GM23338 (cell line): ENCODE results near the gene PHLDB2. TPM values are rescaled to one million over a fixed set of nuclear protein-coding genes. Genes with fewer than 3 reads are reported as not detected.

Experiments
- ATAC-seq: fragments of 200-7000 bp; cut with Tn5 transposase; 3 replicates; pipeline ENCODE4 v1.9.1; 2020
- DNase-seq: peaks from one replicate; pipeline ENCODE4 v3.0.0-alpha.2; 2015; ENCODE audit warnings: low spot score
- H2AFZ ChIP-seq: fragments of 200-600 bp; sonication (generic); 2 replicates; pipeline ENCODE4 v1.8.0; 2016; ENCODE audit warnings: antibody characterized with exemption, mild to moderate bottlenecking, moderate library complexity
- H3F3A ChIP-seq: fragments of 200-600 bp; sonication (generic); replicated peaks from 2 replicates; pipeline ENCODE4 v1.8.0; 2017; ENCODE audit warnings: antibody characterized with exemption, mixed run types, low read depth
- H3K27ac ChIP-seq: fragments of 200-600 bp; sonication (generic); 2 replicates; pipeline ENCODE4 v1.6.1; 2016; ENCODE audit warnings: low read depth
- H3K27me3 ChIP-seq: fragments of 200-600 bp; sonication (generic); 2 replicates; pipeline ENCODE4 v1.8.0; 2016; ENCODE audit warnings: mild to moderate bottlenecking, mixed run types, moderate library complexity; ENCODE audit not compliant: insufficient read depth
- H3K36me3 ChIP-seq: fragments of 200-600 bp; sonication (generic); 2 replicates; pipeline ENCODE4 v1.8.0; 2016; ENCODE audit warnings: mild to moderate bottlenecking; ENCODE audit not compliant: insufficient read depth
- H3K4me1 ChIP-seq: fragments of 200-600 bp; sonication (generic); 2 replicates; pipeline ENCODE4 v1.8.0; 2016; ENCODE audit warnings: mild to moderate bottlenecking, moderate library complexity; ENCODE audit not compliant: insufficient read depth
- H3K4me2 ChIP-seq: fragments of 200-600 bp; sonication (generic); 2 replicates; pipeline ENCODE4 v1.7.1; 2017; ENCODE audit warnings: mixed run types
- H3K4me3 ChIP-seq: fragments of 200-600 bp; sonication (generic); 2 replicates; pipeline ENCODE4 v1.6.1; 2016; ENCODE audit warnings: mixed run types
- H3K79me2 ChIP-seq: fragments of 200-600 bp; sonication (generic); replicated peaks from 2 replicates; pipeline ENCODE4 v1.8.0; 2017; ENCODE audit warnings: mild to moderate bottlenecking; ENCODE audit not compliant: insufficient read depth
- H3K9me2 ChIP-seq: fragments of 200-600 bp; sonication (generic); 2 replicates; pipeline ENCODE4 v1.8.0; 2017; ENCODE audit not compliant: insufficient read depth
- H4K20me1 ChIP-seq: fragments of 200-600 bp; sonication (generic); replicated peaks from 2 replicates; pipeline ENCODE4 v1.8.0; 2017; ENCODE audit warnings: mild to moderate bottlenecking; ENCODE audit not compliant: insufficient read depth
- H3K27ac Mint-ChIP-seq: 2 replicates; pipeline ENCODE4 v1.8.0; 2020; ENCODE audit warnings: inconsistent platforms, mild to moderate bottlenecking, moderate library complexity, mixed read lengths
- H3K27me3 Mint-ChIP-seq: 3 replicates; pipeline ENCODE4 v1.8.0; 2022; ENCODE audit warnings: low read depth, mild to moderate bottlenecking, moderate library complexity, mixed read lengths, inconsistent platforms; ENCODE audit not compliant: insufficient read depth, poor library complexity
- H3K36me3 Mint-ChIP-seq: 3 replicates; pipeline ENCODE4 v1.8.0; 2021; ENCODE audit warnings: low read depth, mild to moderate bottlenecking, inconsistent platforms, moderate library complexity, mixed read lengths
- H3K4me1 Mint-ChIP-seq: 3 replicates; pipeline ENCODE4 v1.8.0; 2020; ENCODE audit warnings: mild to moderate bottlenecking, inconsistent platforms, mixed read lengths
- H3K4me3 Mint-ChIP-seq: 3 replicates; pipeline ENCODE4 v1.8.0; 2021; ENCODE audit warnings: moderate library complexity, mild to moderate bottlenecking, inconsistent platforms, mixed read lengths
- H3K9me3 Mint-ChIP-seq: 3 replicates; pipeline ENCODE4 v1.8.0; 2020; ENCODE audit warnings: moderate library complexity, mild to moderate bottlenecking, inconsistent platforms, mixed read lengths
- CREB1 ChIP-seq: fragments of 250-450 bp; sonication (Bioruptor Pico); IDR thresholded peaks from 2 replicates; pipeline ENCODE4 v1.5.0; 2020; ENCODE audit warnings: low read depth, mild to moderate bottlenecking, moderate library complexity
- EZH2 ChIP-seq: fragments of 200-600 bp; sonication (generic); IDR thresholded peaks from one replicate; pipeline ENCODE4 v1.8.0; 2017; ENCODE audit warnings: antibody characterized with exemption, mild to moderate bottlenecking, low read depth; ENCODE audit not compliant: unreplicated experiment
- EZH2phosphoT487 ChIP-seq: fragments of 200-600 bp; sonication (generic); IDR thresholded peaks from one replicate; pipeline ENCODE4 v1.8.1; 2018; ENCODE audit warnings: antibody characterized with exemption; ENCODE audit not compliant: unreplicated experiment
- JUNB ChIP-seq: IDR thresholded peaks from one replicate; pipeline ENCODE4 v1.6.1; 2016; ENCODE audit warnings: antibody characterized with exemption; ENCODE audit not compliant: unreplicated experiment
- NANOG ChIP-seq: IDR thresholded peaks from 2 replicates; pipeline ENCODE4 v1.6.1; 2016; ENCODE audit warnings: antibody characterized with exemption, borderline replicate concordance
- POLR2AphosphoS5 ChIP-seq: IDR thresholded peaks from 2 replicates; pipeline ENCODE4 v1.6.1; 2016; ENCODE audit warnings: antibody characterized with exemption, low read depth
- STAT1 ChIP-seq: IDR thresholded peaks from one replicate; pipeline ENCODE4 v1.6.1; 2016; ENCODE audit warnings: antibody characterized with exemption; ENCODE audit not compliant: unreplicated experiment
- ZNF114 ChIP-seq: fragments of 250-450 bp; sonication (Bioruptor Pico); IDR thresholded peaks from 2 replicates; pipeline ENCODE4 v1.5.0; 2020; ENCODE audit warnings: mild to moderate bottlenecking, moderate library complexity
- ZNF331 ChIP-seq: fragments of 250-450 bp; sonication (Bioruptor Pico); IDR thresholded peaks from 2 replicates; pipeline ENCODE4 v1.5.0; 2020; ENCODE audit warnings: low read depth, mild to moderate bottlenecking, moderate library complexity
- polyA plus RNA-seq: library from polyadenylated mRNA; unstranded; fragments of >200 nt; fragmentation: Nextera tagmentation; extraction: Ambion mirVana; gene quantifications from 2 replicates; pipeline ENCODE4 v1.2.1, GENCODE V29; 2016
- total RNA-seq: library from RNA; depleted of rRNA; stranded (reverse); fragments of >200 nt; shearing (Covaris generic); gene quantifications from 2 replicates; pipeline ENCODE4 v1.2.3, GENCODE V29; 2014
- TF ChIP-seq, protein P1 (sequence below): fragments of 250-450 bp; sonication (Bioruptor Pico); IDR thresholded peaks from 2 replicates; pipeline ENCODE4 v1.5.0; 2020; ENCODE audit warnings: mild to moderate bottlenecking, moderate library complexity
- TF ChIP-seq, protein P2 (sequence below): IDR thresholded peaks from 2 replicates; pipeline ENCODE4 v1.6.1; 2016; ENCODE audit warnings: antibody characterized with exemption
- TF ChIP-seq, protein P3 (sequence below), 2 experiments: fragments of 200-600 bp in 1 of 2; sonication (generic) in 1 of 2; conservative IDR thresholded peaks; 2 replicates each; pipeline versions ENCODE4 v1.5.1 to v1.6.1; 2016 to 2017; ENCODE audit warnings: antibody characterized with exemption in 2 of 2, low read depth in 2 of 2, mild to moderate bottlenecking in 2 of 2, moderate library complexity in 1 of 2
- TF ChIP-seq, protein P4 (sequence below): IDR thresholded peaks from one replicate; pipeline ENCODE4 v1.6.1; 2018; ENCODE audit warnings: antibody characterized with exemption; ENCODE audit not compliant: unreplicated experiment

Gene PHLDB2
- total and polyA plus RNA-seq, 2 experiments from 2014 or later = 19.5 to 33.7 TPM

DNA sequence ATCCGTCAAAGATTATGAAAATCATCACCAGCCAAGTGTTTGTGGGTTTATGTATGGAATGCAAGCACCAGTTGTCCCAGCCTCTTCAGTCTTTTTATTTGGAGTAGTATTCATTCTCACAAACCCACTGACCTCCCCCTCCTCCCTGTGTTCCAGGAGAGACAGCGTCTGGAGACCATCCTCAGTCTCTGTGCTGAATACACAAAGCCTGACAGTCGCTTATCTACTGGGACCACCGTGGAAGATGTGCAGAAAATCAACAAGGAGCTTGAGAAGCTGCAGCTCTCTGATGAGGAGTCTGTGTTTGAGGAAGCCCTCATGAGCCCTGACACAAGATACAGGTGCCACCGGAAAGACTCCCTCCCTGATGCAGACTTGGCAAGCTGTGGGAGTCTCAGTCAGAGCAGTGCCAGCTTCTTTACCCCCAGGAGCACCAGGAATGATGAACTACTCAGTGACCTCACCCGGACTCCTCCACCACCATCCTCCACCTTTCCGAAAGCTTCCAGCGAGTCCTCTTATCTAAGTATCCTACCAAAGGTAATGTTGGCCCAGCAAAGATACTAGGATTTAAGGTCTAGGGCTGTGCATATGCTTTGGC, 54.2 kb downstream of the PHLDB2 start:
- H3K79me2 ChIP-seq = no peaks in the 10 kb centered on the region
- Mint-ChIP-seq H3K27ac (no peak overlapping the region), H3K9me3 (no peaks in the 10 kb centered on the region), H3K4me1 (peaks cover 58% of the 10 kb centered on the region), H3K36me3 (peaks cover 5% of the 10 kb centered on the region), H3K4me3 (no peak overlapping the region), H3K27me3 (peaks cover 4% of the 10 kb centered on the region)
- H3K4me1 ChIP-seq = peaks cover 58% of the 10 kb centered on the region
- no peaks in the 10 kb centered on the region for H4K20me1 ChIP-seq
- H3K27ac ChIP-seq = peak overlapping the region; percentile 4; the same call in 1 of the 2 replicates
- H3K4me3 ChIP-seq = peak overlapping the region; percentile 26; the same call in 1 of the 2 replicates
- H3K36me3 ChIP-seq = no peaks in the 10 kb centered on the region
- DNase-seq (peak; percentile 34), ATAC-seq (no peak)
- no peak overlapping the region for H2AFZ ChIP-seq
- TF ChIP-seq ZNF114 (CRISPR knock-in tag) (no peak), EZH2 (no peak), EZH2phosphoT487 (no peak), CREB1 (CRISPR knock-in tag) (no peak), NANOG (no peak), STAT1 (no peak), POLR2AphosphoS5 (no peak), ZNF331 (CRISPR knock-in tag) (no peak), JUNB (no peak)
- TF ChIP-seq, protein P1, sequence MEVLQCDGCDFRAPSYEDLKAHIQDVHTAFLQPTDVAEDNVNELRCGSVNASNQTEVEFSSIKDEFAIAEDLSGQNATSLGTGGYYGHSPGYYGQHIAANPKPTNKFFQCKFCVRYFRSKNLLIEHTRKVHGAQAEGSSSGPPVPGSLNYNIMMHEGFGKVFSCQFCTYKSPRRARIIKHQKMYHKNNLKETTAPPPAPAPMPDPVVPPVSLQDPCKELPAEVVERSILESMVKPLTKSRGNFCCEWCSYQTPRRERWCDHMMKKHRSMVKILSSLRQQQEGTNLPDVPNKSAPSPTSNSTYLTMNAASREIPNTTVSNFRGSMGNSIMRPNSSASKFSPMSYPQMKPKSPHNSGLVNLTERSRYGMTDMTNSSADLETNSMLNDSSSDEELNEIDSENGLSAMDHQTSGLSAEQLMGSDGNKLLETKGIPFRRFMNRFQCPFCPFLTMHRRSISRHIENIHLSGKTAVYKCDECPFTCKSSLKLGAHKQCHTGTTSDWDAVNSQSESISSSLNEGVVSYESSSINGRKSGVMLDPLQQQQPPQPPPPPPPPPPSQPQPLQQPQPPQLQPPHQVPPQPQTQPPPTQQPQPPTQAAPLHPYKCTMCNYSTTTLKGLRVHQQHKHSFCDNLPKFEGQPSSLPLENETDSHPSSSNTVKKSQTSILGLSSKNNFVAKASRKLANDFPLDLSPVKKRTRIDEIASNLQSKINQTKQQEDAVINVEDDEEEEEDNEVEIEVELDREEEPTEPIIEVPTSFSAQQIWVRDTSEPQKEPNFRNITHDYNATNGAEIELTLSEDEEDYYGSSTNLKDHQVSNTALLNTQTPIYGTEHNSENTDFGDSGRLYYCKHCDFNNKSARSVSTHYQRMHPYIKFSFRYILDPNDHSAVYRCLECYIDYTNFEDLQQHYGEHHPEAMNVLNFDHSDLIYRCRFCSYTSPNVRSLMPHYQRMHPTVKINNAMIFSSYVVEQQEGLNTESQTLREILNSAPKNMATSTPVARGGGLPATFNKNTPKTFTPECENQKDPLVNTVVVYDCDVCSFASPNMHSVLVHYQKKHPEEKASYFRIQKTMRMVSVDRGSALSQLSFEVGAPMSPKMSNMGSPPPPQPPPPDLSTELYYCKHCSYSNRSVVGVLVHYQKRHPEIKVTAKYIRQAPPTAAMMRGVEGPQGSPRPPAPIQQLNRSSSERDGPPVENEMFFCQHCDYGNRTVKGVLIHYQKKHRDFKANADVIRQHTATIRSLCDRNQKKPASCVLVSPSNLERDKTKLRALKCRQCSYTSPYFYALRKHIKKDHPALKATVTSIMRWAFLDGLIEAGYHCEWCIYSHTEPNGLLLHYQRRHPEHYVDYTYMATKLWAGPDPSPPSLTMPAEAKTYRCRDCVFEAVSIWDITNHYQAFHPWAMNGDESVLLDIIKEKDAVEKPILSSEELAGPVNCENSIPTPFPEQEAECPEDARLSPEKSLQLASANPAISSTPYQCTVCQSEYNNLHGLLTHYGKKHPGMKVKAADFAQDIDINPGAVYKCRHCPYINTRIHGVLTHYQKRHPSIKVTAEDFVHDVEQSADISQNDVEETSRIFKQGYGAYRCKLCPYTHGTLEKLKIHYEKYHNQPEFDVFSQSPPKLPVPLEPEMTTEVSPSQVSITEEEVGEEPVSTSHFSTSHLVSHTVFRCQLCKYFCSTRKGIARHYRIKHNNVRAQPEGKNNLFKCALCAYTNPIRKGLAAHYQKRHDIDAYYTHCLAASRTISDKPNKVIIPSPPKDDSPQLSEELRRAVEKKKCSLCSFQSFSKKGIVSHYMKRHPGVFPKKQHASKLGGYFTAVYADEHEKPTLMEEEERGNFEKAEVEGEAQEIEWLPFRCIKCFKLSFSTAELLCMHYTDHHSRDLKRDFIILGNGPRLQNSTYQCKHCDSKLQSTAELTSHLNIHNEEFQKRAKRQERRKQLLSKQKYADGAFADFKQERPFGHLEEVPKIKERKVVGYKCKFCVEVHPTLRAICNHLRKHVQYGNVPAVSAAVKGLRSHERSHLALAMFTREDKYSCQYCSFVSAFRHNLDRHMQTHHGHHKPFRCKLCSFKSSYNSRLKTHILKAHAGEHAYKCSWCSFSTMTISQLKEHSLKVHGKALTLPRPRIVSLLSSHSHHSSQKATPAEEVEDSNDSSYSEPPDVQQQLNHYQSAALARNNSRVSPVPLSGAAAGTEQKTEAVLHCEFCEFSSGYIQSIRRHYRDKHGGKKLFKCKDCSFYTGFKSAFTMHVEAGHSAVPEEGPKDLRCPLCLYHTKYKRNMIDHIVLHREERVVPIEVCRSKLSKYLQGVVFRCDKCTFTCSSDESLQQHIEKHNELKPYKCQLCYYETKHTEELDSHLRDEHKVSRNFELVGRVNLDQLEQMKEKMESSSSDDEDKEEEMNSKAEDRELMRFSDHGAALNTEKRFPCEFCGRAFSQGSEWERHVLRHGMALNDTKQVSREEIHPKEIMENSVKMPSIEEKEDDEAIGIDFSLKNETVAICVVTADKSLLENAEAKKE = no peak
- TF ChIP-seq, protein P2, sequence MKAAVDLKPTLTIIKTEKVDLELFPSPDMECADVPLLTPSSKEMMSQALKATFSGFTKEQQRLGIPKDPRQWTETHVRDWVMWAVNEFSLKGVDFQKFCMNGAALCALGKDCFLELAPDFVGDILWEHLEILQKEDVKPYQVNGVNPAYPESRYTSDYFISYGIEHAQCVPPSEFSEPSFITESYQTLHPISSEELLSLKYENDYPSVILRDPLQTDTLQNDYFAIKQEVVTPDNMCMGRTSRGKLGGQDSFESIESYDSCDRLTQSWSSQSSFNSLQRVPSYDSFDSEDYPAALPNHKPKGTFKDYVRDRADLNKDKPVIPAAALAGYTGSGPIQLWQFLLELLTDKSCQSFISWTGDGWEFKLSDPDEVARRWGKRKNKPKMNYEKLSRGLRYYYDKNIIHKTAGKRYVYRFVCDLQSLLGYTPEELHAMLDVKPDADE = no peak
- TF ChIP-seq, protein P3, sequence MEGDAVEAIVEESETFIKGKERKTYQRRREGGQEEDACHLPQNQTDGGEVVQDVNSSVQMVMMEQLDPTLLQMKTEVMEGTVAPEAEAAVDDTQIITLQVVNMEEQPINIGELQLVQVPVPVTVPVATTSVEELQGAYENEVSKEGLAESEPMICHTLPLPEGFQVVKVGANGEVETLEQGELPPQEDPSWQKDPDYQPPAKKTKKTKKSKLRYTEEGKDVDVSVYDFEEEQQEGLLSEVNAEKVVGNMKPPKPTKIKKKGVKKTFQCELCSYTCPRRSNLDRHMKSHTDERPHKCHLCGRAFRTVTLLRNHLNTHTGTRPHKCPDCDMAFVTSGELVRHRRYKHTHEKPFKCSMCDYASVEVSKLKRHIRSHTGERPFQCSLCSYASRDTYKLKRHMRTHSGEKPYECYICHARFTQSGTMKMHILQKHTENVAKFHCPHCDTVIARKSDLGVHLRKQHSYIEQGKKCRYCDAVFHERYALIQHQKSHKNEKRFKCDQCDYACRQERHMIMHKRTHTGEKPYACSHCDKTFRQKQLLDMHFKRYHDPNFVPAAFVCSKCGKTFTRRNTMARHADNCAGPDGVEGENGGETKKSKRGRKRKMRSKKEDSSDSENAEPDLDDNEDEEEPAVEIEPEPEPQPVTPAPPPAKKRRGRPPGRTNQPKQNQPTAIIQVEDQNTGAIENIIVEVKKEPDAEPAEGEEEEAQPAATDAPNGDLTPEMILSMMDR (conservative IDR thresholded peaks at IDR 0.05; ENCODE audit: low read depth in 2 of 2) = no peak
- TF ChIP-seq, protein P4, sequence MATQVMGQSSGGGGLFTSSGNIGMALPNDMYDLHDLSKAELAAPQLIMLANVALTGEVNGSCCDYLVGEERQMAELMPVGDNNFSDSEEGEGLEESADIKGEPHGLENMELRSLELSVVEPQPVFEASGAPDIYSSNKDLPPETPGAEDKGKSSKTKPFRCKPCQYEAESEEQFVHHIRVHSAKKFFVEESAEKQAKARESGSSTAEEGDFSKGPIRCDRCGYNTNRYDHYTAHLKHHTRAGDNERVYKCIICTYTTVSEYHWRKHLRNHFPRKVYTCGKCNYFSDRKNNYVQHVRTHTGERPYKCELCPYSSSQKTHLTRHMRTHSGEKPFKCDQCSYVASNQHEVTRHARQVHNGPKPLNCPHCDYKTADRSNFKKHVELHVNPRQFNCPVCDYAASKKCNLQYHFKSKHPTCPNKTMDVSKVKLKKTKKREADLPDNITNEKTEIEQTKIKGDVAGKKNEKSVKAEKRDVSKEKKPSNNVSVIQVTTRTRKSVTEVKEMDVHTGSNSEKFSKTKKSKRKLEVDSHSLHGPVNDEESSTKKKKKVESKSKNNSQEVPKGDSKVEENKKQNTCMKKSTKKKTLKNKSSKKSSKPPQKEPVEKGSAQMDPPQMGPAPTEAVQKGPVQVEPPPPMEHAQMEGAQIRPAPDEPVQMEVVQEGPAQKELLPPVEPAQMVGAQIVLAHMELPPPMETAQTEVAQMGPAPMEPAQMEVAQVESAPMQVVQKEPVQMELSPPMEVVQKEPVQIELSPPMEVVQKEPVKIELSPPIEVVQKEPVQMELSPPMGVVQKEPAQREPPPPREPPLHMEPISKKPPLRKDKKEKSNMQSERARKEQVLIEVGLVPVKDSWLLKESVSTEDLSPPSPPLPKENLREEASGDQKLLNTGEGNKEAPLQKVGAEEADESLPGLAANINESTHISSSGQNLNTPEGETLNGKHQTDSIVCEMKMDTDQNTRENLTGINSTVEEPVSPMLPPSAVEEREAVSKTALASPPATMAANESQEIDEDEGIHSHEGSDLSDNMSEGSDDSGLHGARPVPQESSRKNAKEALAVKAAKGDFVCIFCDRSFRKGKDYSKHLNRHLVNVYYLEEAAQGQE = no peak
- no peaks in the 10 kb centered on the region; the same call in 1 of the 2 replicates for H3F3A ChIP-seq
- H3K9me2 ChIP-seq = no peaks in the 10 kb centered on the region
- H3K4me2 ChIP-seq = peak overlapping the region; percentile 5; the same call in 1 of the 2 replicates
- H3K27me3 ChIP-seq = peaks cover 8% of the 10 kb centered on the region
